Right lobe of liver (tissue), 4 donors: Measurements from ENCODE around the gene MCTP1.

Experiments used
- CTCF ChIP-seq, 4 donors: fragments of 200-600 bp in 3 of 4; fragments of 450-650 bp in 1 of 4; IDR thresholded peaks; one replicate each; pipeline versions ENCODE4 v1.5.1 to v1.8.0; 2016 to 2022; ENCODE audit warnings: antibody characterized with exemption in 4 of 4, mild to moderate bottlenecking in 2 of 4
- POLR2A ChIP-seq: fragments of 450-650 bp; IDR thresholded peaks from one replicate; pipeline ENCODE4 v1.6.1; 2017; ENCODE audit warnings: antibody characterized with exemption, mild to moderate bottlenecking
- donor health status: DM: no; HTN: no; CAD: no.
- donor health status: DM: no; HTN: no; CAD: no.
- donor health status: DM: no; HTN: yes; CAD: no.

DNA sequence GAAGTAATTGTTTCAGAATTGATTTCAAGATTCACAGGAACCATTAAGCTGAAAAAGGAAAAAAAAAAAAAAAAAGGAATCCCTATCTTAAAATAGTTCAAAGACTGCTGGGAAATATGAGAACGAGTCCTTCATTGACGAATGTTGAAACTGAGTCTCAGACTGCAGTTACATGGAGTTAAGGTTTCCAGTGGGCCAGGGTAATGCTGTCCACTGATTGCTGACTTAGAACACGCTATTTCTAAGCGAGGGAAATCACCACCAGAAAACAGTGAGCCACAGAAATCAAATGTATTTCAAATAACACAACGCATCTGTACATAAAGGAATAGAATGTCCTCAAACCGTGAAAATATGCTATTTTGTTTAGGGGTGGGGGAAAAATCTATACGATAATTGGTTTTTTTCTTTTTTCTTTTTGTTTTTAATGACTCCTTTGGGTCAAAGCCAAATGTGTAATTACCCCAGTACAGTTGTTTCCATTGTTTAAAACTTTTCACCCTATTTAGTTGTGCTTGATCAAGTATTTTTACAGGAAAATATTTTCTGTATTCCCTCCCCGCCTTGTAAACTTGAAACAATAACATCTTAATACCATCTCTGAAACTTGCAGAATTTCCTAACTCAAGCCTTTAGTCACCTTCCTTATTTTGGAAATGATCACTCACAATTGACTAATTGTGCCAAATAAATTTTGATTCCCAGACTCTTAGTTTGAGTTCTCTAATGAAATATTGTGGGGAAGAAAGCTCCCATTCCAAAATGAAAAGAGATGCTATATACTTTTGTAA, 208.3 kb downstream of the MCTP1 start:
- TF ChIP-seq CTCF (IDR thresholded peaks at IDR 0.05), result no peak
- TF ChIP-seq POLR2A, result no peak
